GM18517 (cell line): ENCODE results near the gene SRRM4.
"Not testable (repeated sequence)": the region's sequence is repeated elsewhere in the genome, so short reads cannot be mapped to it uniquely, and the experiment has no call there.

ENCODE experiments used
- ATAC-seq: cut with Tn5 transposase; IDR thresholded peaks from one replicate; pipeline ENCODE4 v1.9.1; 2021; ENCODE audit warnings: mild to moderate bottlenecking, moderate library complexity; ENCODE audit not compliant: unreplicated experiment

SRRM4 gene

GRCh38 chr12:119008691-119009221, 27.4 kb downstream of the SRRM4 start:
- ATAC-seq, result no peak

- ATAC-seq, result no peak
Measured at GRCh38 chr12:119011231-119011630, 29.9 kb downstream of the SRRM4 start.

GRCh38 chr12:119012179-119012578, 30.8 kb downstream of the SRRM4 start:
- no peak for ATAC-seq

GRCh38 chr12:119013023-119013422, 31.7 kb downstream of the SRRM4 start:
- no peak for ATAC-seq

GRCh38 chr12:119014368-119014767, 33.0 kb downstream of the SRRM4 start:
- ATAC-seq, result no peak

GRCh38 chr12:119016715-119017114, 35.4 kb downstream of the SRRM4 start:
- no peak for ATAC-seq

GRCh38 chr12:119019166-119019565, 37.8 kb downstream of the SRRM4 start:
- ATAC-seq, result no peak

GRCh38 chr12:119020406-119021360, 39.3 kb downstream of the SRRM4 start:
- no peak for ATAC-seq

GRCh38 chr12:119024356-119024755, 43.0 kb downstream of the SRRM4 start:
- no peak for ATAC-seq

GRCh38 chr12:119025786-119026185, 44.4 kb downstream of the SRRM4 start:
- no peak for ATAC-seq

- ATAC-seq, result not testable (repeated sequence)
Measured at GRCh38 chr12:119033332-119033731, 52.0 kb downstream of the SRRM4 start.

- no peak for ATAC-seq
Measured at GRCh38 chr12:119036878-119037825, 55.8 kb downstream of the SRRM4 start.

GRCh38 chr12:119044094-119044493, 62.8 kb downstream of the SRRM4 start:
- ATAC-seq, result no peak

GRCh38 chr12:119047641-119048040, 66.3 kb downstream of the SRRM4 start:
- no peak for ATAC-seq

GRCh38 chr12:119050663-119051062, 69.3 kb downstream of the SRRM4 start:
- no peak for ATAC-seq

- ATAC-seq, result no peak
Measured at GRCh38 chr12:119051474-119051873, 70.1 kb downstream of the SRRM4 start.

- no peak for ATAC-seq
Measured at GRCh38 chr12:119052001-119052400, 70.7 kb downstream of the SRRM4 start.

GRCh38 chr12:119055977-119056376, 74.6 kb downstream of the SRRM4 start:
- no peak for ATAC-seq

- ATAC-seq, result no peak
Measured at GRCh38 chr12:119060847-119061796, 79.8 kb downstream of the SRRM4 start.
